ENCODE data around the gene ZNF524.
A peak's percentile ranks its signal among the peaks of the same experiment; 100 is the strongest.

The ZNF524 gene

GRCh38 chr19:55601084-55601483 is 996 bp downstream of the ZNF524 start:
- peak overlapping the region; percentile 84 for H3K4me3 ChIP-seq (ENCODE audit: low read depth, low read length)
- no peak for TF ChIP-seq CTCF (IDR thresholded peaks at IDR 0.05; ENCODE audit: low read depth, low read length)
- no peak for DNase-seq (ENCODE audit: low read depth, low spot score)
- in situ Hi-C loops (cut with HindIII; ENCODE audit: low sequenced_read_pairs), result no loop called here

DNA sequence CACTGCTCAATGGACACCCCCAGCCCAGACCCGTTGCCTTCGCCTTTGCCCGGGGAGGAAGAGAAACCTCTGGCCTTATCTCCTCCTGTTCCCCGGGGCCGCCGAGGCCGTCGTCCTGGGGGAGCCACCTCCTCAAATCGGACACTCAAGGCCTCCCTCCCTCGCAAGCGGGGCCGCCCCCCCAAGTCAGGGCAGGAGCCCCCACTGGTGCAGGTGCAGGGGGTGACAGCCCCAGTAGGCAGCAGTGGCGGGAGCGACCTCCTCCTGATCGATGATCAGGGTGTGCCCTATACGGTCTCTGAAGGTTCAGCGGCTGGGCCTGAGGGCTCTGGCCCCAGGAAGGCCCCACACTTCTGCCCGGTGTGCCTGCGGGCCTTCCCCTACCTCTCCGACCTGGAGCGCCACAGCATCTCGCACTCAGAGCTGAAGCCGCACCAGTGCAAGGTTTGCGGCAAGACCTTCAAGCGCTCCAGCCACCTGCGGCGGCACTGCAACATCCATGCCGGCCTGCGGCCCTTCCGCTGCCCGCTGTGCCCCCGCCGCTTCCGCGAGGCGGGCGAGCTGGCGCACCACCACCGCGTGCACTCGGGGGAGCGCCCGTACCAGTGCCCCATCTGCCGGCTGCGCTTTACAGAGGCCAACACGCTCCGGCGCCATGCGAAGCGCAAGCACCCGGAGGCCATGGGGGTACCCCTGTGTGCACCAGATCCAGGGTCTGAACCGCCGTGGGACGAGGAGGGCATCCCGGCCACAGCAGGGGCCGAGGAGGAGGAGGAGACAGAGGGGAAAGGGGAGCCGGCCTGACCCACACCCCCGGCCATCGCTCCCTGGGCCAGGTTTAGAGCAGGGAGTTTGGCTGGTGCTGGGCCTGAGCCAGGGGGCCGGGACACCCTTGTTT is 2.3 kb downstream of the ZNF524 start:
- no peak overlapping the region for H3K4me3 ChIP-seq (ENCODE audit: low read depth, low read length)
- DNase-seq (ENCODE audit: low read depth, low spot score), result no peak
- no peak for TF ChIP-seq CTCF (IDR thresholded peaks at IDR 0.05; ENCODE audit: low read depth, low read length)
- in situ Hi-C loops (cut with HindIII; ENCODE audit: low sequenced_read_pairs), result no loop called here

GRCh38 chr19:55603115-55603514 is 3.0 kb downstream of the ZNF524 start:
- no peak overlapping the region for H3K4me3 ChIP-seq (ENCODE audit: low read depth, low read length)
- in situ Hi-C loops (cut with HindIII; ENCODE audit: low sequenced_read_pairs), result no loop called here
- DNase-seq (ENCODE audit: low read depth, low spot score), result no peak
- TF ChIP-seq CTCF (IDR thresholded peaks at IDR 0.05; ENCODE audit: low read depth, low read length), result no peak

- in situ Hi-C loops (cut with HindIII; ENCODE audit: low sequenced_read_pairs), result no loop called here
- no peak for TF ChIP-seq CTCF (IDR thresholded peaks at IDR 0.05; ENCODE audit: low read depth, low read length)
- DNase-seq (ENCODE audit: low read depth, low spot score), result no peak
- H3K4me3 ChIP-seq (ENCODE audit: low read depth, low read length), result no peak overlapping the region
Measured at GRCh38 chr19:55603581-55604292, 3.6 kb downstream of the ZNF524 start.

DNA sequence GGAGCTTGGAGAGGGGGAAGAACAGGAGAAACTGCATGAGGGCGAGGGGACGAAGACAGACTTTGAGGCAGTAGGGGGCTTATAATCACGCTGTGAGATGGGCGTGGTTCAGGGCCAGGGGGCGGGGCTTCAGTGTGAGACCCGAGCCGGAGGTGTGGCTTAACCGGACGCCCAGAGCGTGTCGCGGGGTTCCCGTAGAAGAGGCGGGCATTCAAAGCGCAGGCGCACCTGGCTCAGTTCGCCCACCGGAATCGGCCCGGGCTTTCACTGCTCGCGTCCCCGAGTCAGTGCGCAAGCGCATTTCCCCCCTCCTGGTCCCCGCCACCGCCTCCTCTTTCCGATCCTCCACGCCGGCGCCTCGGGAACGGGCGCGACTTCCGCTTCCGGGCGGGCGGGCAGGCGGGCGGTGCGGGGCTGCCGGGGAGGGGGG is 5.1 kb downstream of the ZNF524 start:
- H3K4me3 ChIP-seq (ENCODE audit: low read depth, low read length), result peak overlapping the region; percentile 93
- TF ChIP-seq CTCF (IDR thresholded peaks at IDR 0.05; ENCODE audit: low read depth, low read length), result no peak
- peak; percentile 98 for DNase-seq (ENCODE audit: low read depth, low spot score)
- in situ Hi-C loops (cut with HindIII; ENCODE audit: low sequenced_read_pairs), result no loop called here

DNA sequence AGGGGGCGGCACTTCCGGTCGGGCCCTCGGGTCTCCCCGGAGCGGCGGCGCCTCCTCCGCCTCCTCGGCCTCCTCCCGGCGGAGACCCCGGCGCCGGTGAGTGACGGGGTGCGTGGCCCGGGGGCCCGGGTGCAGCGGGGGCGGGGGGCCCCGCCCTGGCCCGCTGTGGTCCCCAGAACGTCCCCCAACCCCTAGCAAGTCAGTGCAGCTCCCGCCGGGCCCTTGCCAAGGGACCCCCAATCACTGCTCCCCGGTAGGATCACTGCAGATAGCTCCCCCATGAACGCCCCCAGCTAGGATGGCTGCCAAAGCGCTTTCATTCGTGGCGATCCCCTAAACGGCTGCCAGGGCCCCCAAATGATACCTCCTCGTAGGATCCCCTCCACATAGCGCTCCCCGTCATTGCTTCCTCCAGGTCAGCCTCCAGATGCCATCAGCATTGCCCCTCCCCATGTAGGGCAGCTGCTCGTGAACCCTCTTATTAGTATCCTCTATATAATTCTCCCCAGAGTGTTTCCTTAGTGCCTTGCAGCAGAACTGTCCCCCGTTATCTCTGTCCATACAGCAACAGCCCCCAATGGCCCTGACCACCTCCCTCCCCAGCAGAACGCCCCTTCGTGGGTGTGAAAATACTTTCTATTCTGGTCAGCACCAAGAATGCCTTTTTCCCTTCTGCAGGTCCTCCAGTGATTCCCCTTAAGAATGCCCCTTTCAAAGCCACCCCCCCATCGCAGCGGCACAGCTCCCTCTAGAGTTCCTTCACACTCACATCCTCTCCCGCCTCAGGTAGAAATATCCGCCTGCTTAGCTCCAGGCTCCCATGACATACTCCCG is 5.8 kb downstream of the ZNF524 start, which contains the start of gene ZNF865:
Gene ZNF865 (plus strand): TSS at position 11 of the 834 bp plus-strand sequence. CDS start 7,972 bp downstream, outside the sequence.
- TF ChIP-seq CTCF (IDR thresholded peaks at IDR 0.05; ENCODE audit: low read depth, low read length), result peak; percentile 88
- H3K4me3 ChIP-seq (ENCODE audit: low read depth, low read length), result peak within 1 kb of the TSS; percentile 93
- in situ Hi-C loops (cut with HindIII; ENCODE audit: low sequenced_read_pairs), result no loop called here
- DNase-seq (ENCODE audit: low read depth, low spot score), result peak; percentile 87
